Adrenal gland (tissue), 12 donors: ENCODE data around the gene ARHGAP12. TPM values are rescaled to one million over a fixed set of nuclear protein-coding genes. Genes with fewer than 3 reads are reported as not detected.

Source experiments
- DNase-seq, 7 donors: peaks; one replicate each; pipeline ENCODE4 v3.0.0-alpha.2; 2019 to 2020
- H3K27ac ChIP-seq, 5 donors: fragments of 200-600 bp; sonication (generic) in 4 of 5; 1 replicate in 3 of 5; 2 replicates in 2 of 5; pipeline versions ENCODE4 v1.5.1 to v1.8.0; 2016 to 2020; ENCODE audit warnings: mild to moderate bottlenecking in 1 of 5
- H3K27me3 ChIP-seq: fragments of 200-600 bp; 2 replicates; pipeline ENCODE4 v1.8.0; 2021
- H3K36me3 ChIP-seq, 2 donors: fragments of 200-600 bp; replicated peaks in 1 of 2; 1 replicate in 1 of 2; 2 replicates in 1 of 2; pipeline versions ENCODE4 v1.5.1 to v1.8.0; 2018 to 2022
- H3K4me1 ChIP-seq, 2 donors: fragments of 200-600 bp; replicated peaks in 1 of 2; 1 replicate in 1 of 2; 2 replicates in 1 of 2; pipeline versions ENCODE4 v1.5.1 to v1.8.0; 2018 to 2021
- H3K4me3 ChIP-seq, 4 donors: fragments of 200-600 bp; sonication (generic) in 3 of 4; one replicate each; pipeline ENCODE4 v1.5.1; 2016 to 2018
- H3K9me3 ChIP-seq, 3 donors: fragments of 200-600 bp; sonication (generic) in 1 of 3; replicated peaks in 1 of 3; 1 replicate in 2 of 3; 2 replicates in 1 of 3; pipeline versions ENCODE4 v1.5.1 to v1.8.0; 2016 to 2021
- POLR2A ChIP-seq, 2 donors: fragments of 450-650 bp; IDR thresholded peaks; one replicate each; pipeline ENCODE4 v1.6.1; 2017; ENCODE audit warnings: antibody characterized with exemption in 2 of 2, mild to moderate bottlenecking in 2 of 2, moderate library complexity in 1 of 2
- whole genome bisulfite sequencing, 4 donors: extraction: QIAGEN DNeasy Blood & Tissue Kit in 2 of 4; methylation state at CpG; one replicate each; pipeline versions ENCODE4 v1.1.5 to v1.1.7; 2013 to 2017; 5-methylcytosine and 5-hydroxymethylcytosine counted together
- intact Hi-C, 2 donors: fragments of 100-400 bp; cut with DNase I; formaldehyde crosslinking; loops; one replicate each; pipeline versions ENCODE4 v1.14.1 to v1.15.0; 2022 to 2023
- polyA plus RNA-seq, 3 donors: library from polyadenylated mRNA; stranded (reverse); fragments of 200-250 nt in 2 of 3; fragments of 350-450 nt in 1 of 3; fragmentation: Illumina TruSeq in 1 of 3; extraction: RNeasy Lipid Tissue Mini Kit (QIAGEN cat#74804) in 1 of 3; gene quantifications; one replicate each; pipeline ENCODE4 v1.2.3, GENCODE V29; 2013 to 2014
- total RNA-seq, 9 donors: library from RNA; depleted of rRNA in 4 of 9; stranded (reverse); fragments of >200 nt in 4 of 9; fragments of 120-200 nt in 1 of 9; fragmentation: NEBNext Ultra II Directional in 1 of 9; extraction: Animal tissue kit (Norgen Biotek cat#: 25700) in 1 of 9; gene quantifications; one replicate each; pipeline versions ENCODE4 v1.1.0 to v1.2.4, GENCODE V29; 2013 to 2023
- TF ChIP-seq, protein P1 (sequence below), 6 experiments: fragments of 450-650 bp in 4 of 6; fragments of 200-600 bp in 2 of 6; sonication (generic) in 1 of 6; IDR thresholded peaks; 1 replicate in 5 of 6; 2 replicates in 1 of 6; pipeline versions ENCODE4 v1.5.1 to v1.8.0; 2016 to 2021; ENCODE audit warnings: antibody characterized with exemption in 6 of 6, mild to moderate bottlenecking in 2 of 6, moderate library complexity in 1 of 6
- donor health status: healthy with polysubstance abuse.
- donor health status: Bipolar disorder and iron deficiency.
- donor health status: DM: yes; HTN: yes; CAD: no.
- donor health status: DM: no; HTN: no; CAD: no.
- donor health status: DM: no; HTN: no; CAD: no.
- donor health status: DM: yes; HTN: yes; CAD: no.

Gene ARHGAP12
- total and polyA plus RNA-seq, 12 donors: 26.7 to 88.6 (median 38.1) TPM

DNA sequence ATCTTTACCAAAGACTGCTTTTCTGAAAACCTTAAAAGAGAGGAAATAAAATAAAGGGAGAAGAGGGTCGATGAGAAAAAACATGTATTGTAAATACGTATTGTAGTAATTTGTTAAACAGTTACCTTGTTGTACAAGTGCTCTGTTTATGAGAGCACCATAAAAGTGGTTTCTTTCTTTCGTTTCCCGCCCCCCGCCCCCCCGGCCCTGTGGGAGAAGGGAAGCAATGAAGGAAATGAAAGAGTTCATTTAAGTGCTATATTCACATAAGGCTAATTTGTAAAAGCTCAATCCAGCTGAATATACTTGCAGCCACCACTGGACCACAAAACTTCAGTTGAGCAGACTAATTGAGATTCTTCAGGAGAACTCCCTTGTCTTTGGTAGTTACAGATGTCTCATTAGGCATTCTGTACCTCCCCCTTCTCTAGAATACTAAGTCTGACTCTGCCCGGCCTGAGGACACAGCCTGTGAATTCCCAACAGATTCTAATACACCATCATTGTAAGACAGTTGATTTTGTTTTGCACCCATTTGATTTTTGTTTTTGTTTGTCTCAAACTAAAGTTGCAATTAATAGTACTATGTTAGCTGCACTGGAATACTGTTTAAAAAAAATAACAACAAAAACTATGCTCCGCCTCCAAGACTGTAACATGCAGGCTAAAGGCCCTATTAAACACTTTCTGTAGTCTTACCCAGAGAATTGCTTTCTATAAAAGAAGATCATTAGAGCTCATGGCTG is 124.9 kb downstream of the ARHGAP12 start:
- Histone ChIP-seq H3K4me1 (no peaks in the 10 kb centered on the region), H3K27ac (no peak overlapping the region), H3K27me3 (no peaks in the 10 kb centered on the region), H3K36me3 (no peaks in the 10 kb centered on the region), H3K9me3 (no peaks in the 10 kb centered on the region), H3K4me3 (no peak overlapping the region)
- no peak for DNase-seq
- WGBS, 4 donors: 72 to 92% (median 85%) methylated on average over 8 of the region's 8 CpGs
- intact Hi-C loops: loop anchor here in 1 of 2 donors (10.0 kb wide), 1 partner anchor 1059 kb away; no protein-coding TSS in a partner anchor
- TF ChIP-seq, protein P1, sequence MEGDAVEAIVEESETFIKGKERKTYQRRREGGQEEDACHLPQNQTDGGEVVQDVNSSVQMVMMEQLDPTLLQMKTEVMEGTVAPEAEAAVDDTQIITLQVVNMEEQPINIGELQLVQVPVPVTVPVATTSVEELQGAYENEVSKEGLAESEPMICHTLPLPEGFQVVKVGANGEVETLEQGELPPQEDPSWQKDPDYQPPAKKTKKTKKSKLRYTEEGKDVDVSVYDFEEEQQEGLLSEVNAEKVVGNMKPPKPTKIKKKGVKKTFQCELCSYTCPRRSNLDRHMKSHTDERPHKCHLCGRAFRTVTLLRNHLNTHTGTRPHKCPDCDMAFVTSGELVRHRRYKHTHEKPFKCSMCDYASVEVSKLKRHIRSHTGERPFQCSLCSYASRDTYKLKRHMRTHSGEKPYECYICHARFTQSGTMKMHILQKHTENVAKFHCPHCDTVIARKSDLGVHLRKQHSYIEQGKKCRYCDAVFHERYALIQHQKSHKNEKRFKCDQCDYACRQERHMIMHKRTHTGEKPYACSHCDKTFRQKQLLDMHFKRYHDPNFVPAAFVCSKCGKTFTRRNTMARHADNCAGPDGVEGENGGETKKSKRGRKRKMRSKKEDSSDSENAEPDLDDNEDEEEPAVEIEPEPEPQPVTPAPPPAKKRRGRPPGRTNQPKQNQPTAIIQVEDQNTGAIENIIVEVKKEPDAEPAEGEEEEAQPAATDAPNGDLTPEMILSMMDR (IDR thresholded peaks at IDR 0.05): no peak
- no peak for TF ChIP-seq POLR2A (IDR thresholded peaks at IDR 0.05)

DNA sequence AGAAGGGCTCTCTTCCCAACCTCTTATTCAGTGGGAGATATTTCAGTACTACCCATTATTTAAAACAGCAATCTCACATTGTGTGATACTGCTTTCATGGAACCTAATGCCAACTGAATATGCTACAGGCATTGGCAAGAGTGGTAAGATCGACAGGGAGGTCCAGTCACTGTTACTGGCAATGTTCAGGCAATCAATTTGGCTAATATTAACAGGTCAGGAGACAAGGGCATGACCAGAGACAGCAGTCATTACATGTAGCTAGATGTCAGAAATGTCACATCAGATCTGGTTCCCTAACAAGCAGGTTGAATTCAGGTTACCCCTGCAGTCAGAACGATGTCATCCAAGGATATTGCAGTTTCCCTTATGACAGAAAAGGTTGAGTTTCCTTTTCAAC is 129.4 kb downstream of the ARHGAP12 start:
- Histone ChIP-seq H3K36me3 (no peaks in the 10 kb centered on the region), H3K27ac (no peak overlapping the region), H3K4me1 (no peaks in the 10 kb centered on the region), H3K27me3 (no peaks in the 10 kb centered on the region), H3K9me3 (no peaks in the 10 kb centered on the region), H3K4me3 (no peak overlapping the region)
- no peak for DNase-seq
- WGBS, 4 donors: 92 to 96% (median 96%) methylated on average over 2 of the region's 2 CpGs
- no peak for TF ChIP-seq POLR2A (IDR thresholded peaks at IDR 0.05)
- TF ChIP-seq, protein P1 (IDR thresholded peaks at IDR 0.05): no peak
- intact Hi-C loops: no loop called here

DNA sequence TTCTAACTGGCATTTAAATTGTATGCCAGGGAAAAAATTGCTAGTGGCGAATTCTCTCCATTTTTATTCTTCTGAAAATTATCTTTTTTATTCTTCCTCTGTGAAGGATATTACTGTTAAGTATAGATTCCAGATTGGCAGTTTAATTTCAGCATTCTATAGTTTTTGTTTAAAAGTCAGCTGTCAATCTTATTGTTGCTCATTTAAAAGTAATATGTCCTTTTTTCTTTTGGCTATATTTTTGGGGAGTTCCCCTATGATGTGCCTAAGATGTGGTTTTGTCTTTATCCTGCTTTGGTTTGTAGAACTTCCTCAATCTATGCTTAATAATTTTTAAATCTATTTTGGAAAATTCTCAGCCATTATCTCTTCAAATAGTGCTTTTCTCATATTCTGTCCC is 135.9 kb downstream of the ARHGAP12 start:
- intact Hi-C loops: no loop called here
- TF ChIP-seq, protein P1 (IDR thresholded peaks at IDR 0.05): no peak
- no peak for TF ChIP-seq POLR2A (IDR thresholded peaks at IDR 0.05)
- H3K4me3 ChIP-seq: no peak overlapping the region
- H3K9me3 ChIP-seq: no peaks in the 10 kb centered on the region
- H3K27ac ChIP-seq: no peak overlapping the region
- 92 to 93% (median 92%) methylated on average over 1 of the region's 1 CpG for WGBS, 4 donors
- H3K4me1 ChIP-seq: no peaks in the 10 kb centered on the region
- no peaks in the 10 kb centered on the region for H3K27me3 ChIP-seq
- H3K36me3 ChIP-seq: no peaks in the 10 kb centered on the region
- no peak for DNase-seq

DNA sequence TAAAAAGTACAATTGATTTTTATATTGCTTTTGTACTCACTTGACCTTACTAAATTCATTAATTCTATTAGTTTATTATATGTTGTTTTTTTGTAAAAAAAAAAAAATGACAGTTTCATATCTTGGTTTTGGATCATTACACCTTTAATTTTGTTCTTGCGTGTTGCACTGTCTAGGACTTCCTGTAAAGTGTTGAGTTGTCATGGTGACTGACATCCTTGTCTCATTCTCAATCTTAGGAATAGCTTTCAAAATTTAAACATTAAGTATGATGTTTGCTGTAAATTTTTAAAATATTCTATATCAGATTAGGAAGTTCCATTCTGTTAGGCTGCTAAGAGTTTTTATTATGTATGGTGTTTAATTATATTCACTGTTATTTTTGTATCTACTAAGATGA is 139.1 kb downstream of the ARHGAP12 start:
- 53 to 70% (median 61%) methylated on average over 1 of the region's 1 CpG for whole genome bisulfite sequencing, 4 donors
- H3K27ac ChIP-seq: no peak overlapping the region
- intact Hi-C loops: no loop called here
- TF ChIP-seq, protein P1 (IDR thresholded peaks at IDR 0.05): no peak
- no peak for TF ChIP-seq POLR2A (IDR thresholded peaks at IDR 0.05)
- no peaks in the 10 kb centered on the region for H3K9me3 ChIP-seq
- H3K36me3 ChIP-seq: no peaks in the 10 kb centered on the region
- H3K27me3 ChIP-seq: no peaks in the 10 kb centered on the region
- H3K4me3 ChIP-seq: no peak overlapping the region
- H3K4me1 ChIP-seq: no peaks in the 10 kb centered on the region
- DNase-seq: no peak
